ENCODE measurements around the gene NAP1L4. TPM values are rescaled to one million over a fixed set of nuclear protein-coding genes. Genes with fewer than 3 reads are reported as not detected.
A peak's percentile ranks its signal among the peaks of the same experiment; 100 is the strongest.

The NAP1L4 gene
- polyA plus RNA-seq, 1 donor from 2014 or later = 89.0 TPM

- H3K4me3 Mint-ChIP-seq = peak overlapping the region; percentile 93 to 100 (median 98)
- H3K27ac Mint-ChIP-seq = peak overlapping the region; percentile 94 to 100 (median 99)
- peaks cover 33 to 44% (median 37%) of the 10 kb centered on the region in 3 donors for H3K4me1 Mint-ChIP-seq
- H3K27me3 Mint-ChIP-seq = no peaks in the 10 kb centered on the region
- H3K9me3 Mint-ChIP-seq = no peaks in the 10 kb centered on the region
- peaks cover 2% of the 10 kb centered on the region for H3K36me3 Mint-ChIP-seq
Measured at GRCh38 chr11:2991452-2992233, 486 bp downstream of the NAP1L4 start.

GRCh38 chr11:2990617-2991451 lies 1.3 kb downstream of the NAP1L4 start:
- Mint-ChIP-seq H3K27ac (peak overlapping the region; percentile 92 to 99 (median 96)), H3K36me3 (peaks cover 2% of the 10 kb centered on the region), H3K27me3 (no peaks in the 10 kb centered on the region), H3K9me3 (no peaks in the 10 kb centered on the region), H3K4me1 (peaks cover 33 to 44% (median 37%) of the 10 kb centered on the region in 3 donors), H3K4me3 (peak overlapping the region; percentile 92 to 99 (median 98))

- no peaks in the 10 kb centered on the region for H3K27me3 Mint-ChIP-seq
- peaks cover 1% of the 10 kb centered on the region for H3K36me3 Mint-ChIP-seq
- H3K4me3 Mint-ChIP-seq = peak overlapping the region; percentile 73 to 99 (median 94)
- H3K9me3 Mint-ChIP-seq = no peaks in the 10 kb centered on the region
- peaks cover 33 to 48% (median 42%) of the 10 kb centered on the region in 3 donors for H3K4me1 Mint-ChIP-seq
- peak overlapping the region; percentile 74 to 92 (median 87) for H3K27ac Mint-ChIP-seq
Measured at GRCh38 chr11:2989551-2989950, 2.6 kb downstream of the NAP1L4 start.

- no peaks in the 10 kb centered on the region for H3K27me3 Mint-ChIP-seq
- peaks cover 36 to 48% (median 44%) of the 10 kb centered on the region in 3 donors for H3K4me1 Mint-ChIP-seq
- peak overlapping the region; percentile 73 to 99 (median 94) for H3K4me3 Mint-ChIP-seq
- H3K27ac Mint-ChIP-seq = peak overlapping the region; percentile 74 to 92 (median 87)
- peaks cover 1% of the 10 kb centered on the region for H3K36me3 Mint-ChIP-seq
- H3K9me3 Mint-ChIP-seq = no peaks in the 10 kb centered on the region
Measured at GRCh38 chr11:2989006-2989405, 3.1 kb downstream of the NAP1L4 start.

GRCh38 chr11:2987881-2988861 lies 4.0 kb downstream of the NAP1L4 start:
- no peaks in the 10 kb centered on the region for H3K9me3 Mint-ChIP-seq
- H3K27ac Mint-ChIP-seq = peak overlapping the region; percentile 55 to 92 (median 74)
- peaks cover 1% of the 10 kb centered on the region for H3K36me3 Mint-ChIP-seq
- H3K4me3 Mint-ChIP-seq = peak overlapping the region; percentile 73 to 99 (median 94)
- no peaks in the 10 kb centered on the region for H3K27me3 Mint-ChIP-seq
- H3K4me1 Mint-ChIP-seq = peaks cover 43 to 48% (median 48%) of the 10 kb centered on the region in 3 donors

GRCh38 chr11:2983908-2984307 lies 8.2 kb downstream of the NAP1L4 start:
- no peaks in the 10 kb centered on the region for H3K9me3 Mint-ChIP-seq
- peaks cover 1% of the 10 kb centered on the region for H3K36me3 Mint-ChIP-seq
- no peaks in the 10 kb centered on the region for H3K27me3 Mint-ChIP-seq
- H3K27ac Mint-ChIP-seq = no peak overlapping the region
- peaks cover 23 to 38% (median 30%) of the 10 kb centered on the region in 3 donors for H3K4me1 Mint-ChIP-seq
- peak overlapping the region in 1 of 4 donors; percentile 77 for H3K4me3 Mint-ChIP-seq

GRCh38 chr11:2982214-2982613 lies 9.9 kb downstream of the NAP1L4 start:
- Mint-ChIP-seq H3K27ac (no peak overlapping the region), H3K4me1 (peaks cover 10 to 26% (median 20%) of the 10 kb centered on the region in 3 donors), H3K27me3 (no peaks in the 10 kb centered on the region), H3K36me3 (no peaks in the 10 kb centered on the region), H3K4me3 (no peak overlapping the region), H3K9me3 (no peaks in the 10 kb centered on the region)

GRCh38 chr11:2981130-2981529 lies 11.0 kb downstream of the NAP1L4 start:
- Mint-ChIP-seq H3K4me1 (peaks cover 10 to 24% (median 22%) of the 10 kb centered on the region in 3 donors), H3K27me3 (no peaks in the 10 kb centered on the region), H3K4me3 (no peak overlapping the region)

GRCh38 chr11:2980168-2980840 lies 11.8 kb downstream of the NAP1L4 start:
- H3K4me3 Mint-ChIP-seq = no peak overlapping the region
- peaks cover 8 to 24% (median 22%) of the 10 kb centered on the region in 3 donors for H3K4me1 Mint-ChIP-seq
- no peaks in the 10 kb centered on the region for H3K36me3 Mint-ChIP-seq
- H3K27ac Mint-ChIP-seq = peak overlapping the region in 1 of 3 donors; percentile 14
- no peaks in the 10 kb centered on the region for H3K9me3 Mint-ChIP-seq
- H3K27me3 Mint-ChIP-seq = no peaks in the 10 kb centered on the region

More at GRCh38 chr11:2981130-2981529, 11.0 kb downstream of the NAP1L4 start:
- Mint-ChIP-seq H3K27ac (no peak overlapping the region), H3K36me3 (no peaks in the 10 kb centered on the region), H3K9me3 (no peaks in the 10 kb centered on the region)

- Mint-ChIP-seq H3K27me3 (no peaks in the 10 kb centered on the region), H3K36me3 (no peaks in the 10 kb centered on the region), H3K4me1 (peaks cover 5 to 11% (median 7%) of the 10 kb centered on the region in 3 donors), H3K9me3 (no peaks in the 10 kb centered on the region), H3K4me3 (no peak overlapping the region), H3K27ac (peak overlapping the region in 1 of 3 donors; percentile 21)
Measured at GRCh38 chr11:2977113-2977512, 15.0 kb downstream of the NAP1L4 start.

GRCh38 chr11:2976294-2977063 lies 15.7 kb downstream of the NAP1L4 start:
- Mint-ChIP-seq H3K9me3 (no peaks in the 10 kb centered on the region), H3K27me3 (no peaks in the 10 kb centered on the region), H3K4me1 (peaks cover 0 to 6% (median 2%) of the 10 kb centered on the region in 3 donors)

GRCh38 chr11:2975594-2975993 lies 16.5 kb downstream of the NAP1L4 start:
- H3K4me1 Mint-ChIP-seq = peaks cover 0 to 4% (median 2%) of the 10 kb centered on the region in 3 donors
- no peak overlapping the region for H3K27ac Mint-ChIP-seq
- H3K27me3 Mint-ChIP-seq = no peaks in the 10 kb centered on the region
- no peaks in the 10 kb centered on the region for H3K9me3 Mint-ChIP-seq
- H3K36me3 Mint-ChIP-seq = no peaks in the 10 kb centered on the region
- H3K4me3 Mint-ChIP-seq = no peak overlapping the region

More at GRCh38 chr11:2976294-2977063, 15.7 kb downstream of the NAP1L4 start:
- Mint-ChIP-seq H3K27ac (peak overlapping the region in 1 of 3 donors; percentile 21), H3K36me3 (no peaks in the 10 kb centered on the region), H3K4me3 (no peak overlapping the region)

- no peaks in the 10 kb centered on the region for H3K27me3 Mint-ChIP-seq
- H3K27ac Mint-ChIP-seq = no peak overlapping the region
- no peaks in the 10 kb centered on the region for H3K9me3 Mint-ChIP-seq
- peaks cover 0 to 5% (median 2%) of the 10 kb centered on the region in 3 donors for H3K4me1 Mint-ChIP-seq
- H3K4me3 Mint-ChIP-seq = no peak overlapping the region
- peaks cover 5% of the 10 kb centered on the region for H3K36me3 Mint-ChIP-seq
Measured at GRCh38 chr11:2974272-2974671, 17.9 kb downstream of the NAP1L4 start.
